Adrenal gland (tissue), 5 donors: ENCODE data around the gene CACUL1.

Experiments used
- CTCF ChIP-seq, 6 experiments: fragments of 450-650 bp in 4 of 6; fragments of 200-600 bp in 2 of 6; sonication (generic) in 1 of 6; IDR thresholded peaks; 1 replicate in 5 of 6; 2 replicates in 1 of 6; pipeline versions ENCODE4 v1.5.1 to v1.8.0; 2016 to 2021; ENCODE audit warnings: antibody characterized with exemption in 6 of 6, mild to moderate bottlenecking in 2 of 6, moderate library complexity in 1 of 6
- POLR2A ChIP-seq, 2 donors: fragments of 450-650 bp; IDR thresholded peaks; one replicate each; pipeline ENCODE4 v1.6.1; 2017; ENCODE audit warnings: antibody characterized with exemption in 2 of 2, mild to moderate bottlenecking in 2 of 2, moderate library complexity in 1 of 2
- donor health status: DM: no; HTN: no; CAD: no.

DNA sequence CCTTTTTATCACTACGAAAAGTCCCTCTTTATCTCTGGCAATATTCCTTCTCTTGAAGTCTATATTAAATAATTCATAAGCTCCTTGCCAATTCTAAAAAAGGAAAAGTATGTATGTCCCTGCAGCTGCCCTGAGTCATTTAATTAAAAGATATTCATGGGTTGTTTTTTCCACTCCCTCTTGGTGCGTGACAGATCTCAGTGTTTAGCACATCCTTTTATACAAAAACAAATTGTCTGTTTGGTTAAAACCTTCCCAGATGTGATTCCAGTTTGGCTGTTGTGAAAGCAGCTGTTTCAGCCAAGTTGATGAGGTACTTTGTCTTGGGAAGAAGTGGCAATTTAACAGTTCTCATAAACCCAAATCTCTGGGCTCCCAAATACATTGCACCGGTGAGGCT lies 125.6 kb downstream of the CACUL1 start:
- TF ChIP-seq POLR2A (IDR thresholded peaks at IDR 0.05), result no peak
- TF ChIP-seq CTCF (IDR thresholded peaks at IDR 0.05), result no peak
